Measurements from ENCODE around the gene ACACB. TPM values are rescaled to one million over a fixed set of nuclear protein-coding genes. Genes with fewer than 3 reads are reported as not detected.
"Not testable (repeated sequence)": the region's sequence is repeated elsewhere in the genome, so short reads cannot be mapped to it uniquely, and the experiment has no call there.

The ACACB gene
- total and polyA plus RNA-seq, 2 donors (not counting 3 experiments of a cell fraction or from before 2014, with no cell fraction given), result 1.3 to 5.7 TPM

- DNase-seq (ENCODE audit: low read depth, low spot score) (peak; percentile 15), FAIRE-seq (no peak)
- no TSS peak for BruUV-seq (replicated peaks)
- no peaks in the 10 kb centered on the region for H3K9me3 ChIP-seq (replicated peaks; ENCODE audit: control insufficient read depth, insufficient read depth, low read length)
- ChIA-PET POLR2A (no interaction called here), CTCF (no interaction called here)
- no peaks in the 10 kb centered on the region for H3K79me2 ChIP-seq (ENCODE audit: control insufficient read depth, insufficient read depth, low read length)
- no peaks in the 10 kb centered on the region for H3K9me1 ChIP-seq (replicated peaks; ENCODE audit: control insufficient read depth, extremely low read depth, insufficient read depth, low read length)
- no peak overlapping the region for H2AFZ ChIP-seq (ENCODE audit: low read depth, low read length)
- no peaks in the 10 kb centered on the region for H3K36me3 ChIP-seq (ENCODE audit: control insufficient read depth in 2 of 2, extremely low read depth in 1 of 2, insufficient read depth in 2 of 2, low read length in 2 of 2)
- no peaks in the 10 kb centered on the region for H4K20me1 ChIP-seq (replicated peaks; ENCODE audit: control insufficient read depth, extremely low read depth, insufficient read depth, low read length)
- H3K9ac ChIP-seq (replicated peaks; ENCODE audit: extremely low read depth, insufficient read depth, low read length), result no peak overlapping the region
- H3K4me2 ChIP-seq (ENCODE audit: insufficient read depth, low read length), result no peak overlapping the region
- dilution Hi-C loops (cut with MboI; ENCODE audit: extremely low pct_ligation_motif_present, low sequenced_read_pairs), result no loop called here
- H3K27ac ChIP-seq (ENCODE audit: insufficient read depth, low read depth, low read length), result no peak overlapping the region
- intact Hi-C loops (cut with micrococcal nuclease), result no loop called here
- H3K27me3 ChIP-seq (ENCODE audit: control insufficient read depth in 2 of 2, insufficient read depth in 2 of 2, low read length in 2 of 2), result no peaks in the 10 kb centered on the region
- TF ChIP-seq FOS (IDR thresholded peaks at IDR 0.05; ENCODE audit: borderline replicate concordance, insufficient read depth, low read length) (no peak), MAX (IDR thresholded peaks at IDR 0.05; ENCODE audit: insufficient read depth, insufficient read length) (no peak), JUN (IDR thresholded peaks at IDR 0.05; ENCODE audit: borderline replicate concordance, insufficient read depth, insufficient read length, low read depth) (no peak), EZH2 (IDR thresholded peaks at IDR 0.05; ENCODE audit: borderline replicate concordance, low read depth, low read length, severe bottlenecking) (no peak), POLR2AphosphoS5 (IDR thresholded peaks at IDR 0.05; ENCODE audit: insufficient read depth, low read depth, low read length) (no peak), MYC (IDR thresholded peaks at IDR 0.05; ENCODE audit: low read depth, low read length) (no peak), POLR2A (IDR thresholded peaks at IDR 0.05; ENCODE audit: low read depth, low read length) (no peak), CTCF (IDR thresholded peaks at IDR 0.05; ENCODE audit: extremely low read depth in 1 of 2, insufficient read depth in 1 of 2, low read depth in 1 of 2, low read length in 2 of 2) (no peak), GATA2 (IDR thresholded peaks at IDR 0.05; ENCODE audit: insufficient read depth, insufficient read length, low read depth, low read length) (no peak)
- no peaks in the 10 kb centered on the region for H3K4me1 ChIP-seq (ENCODE audit: control insufficient read depth, extremely low read depth, insufficient read depth, low read length)
- H3K4me3 ChIP-seq (replicated peaks in 1 of 3; ENCODE audit: insufficient read depth in 1 of 3, low read depth in 1 of 3, low read length in 3 of 3), result no peak overlapping the region
Observed at GRCh38 chr12:109170324-109170723, 53.9 kb downstream of the ACACB start.

- H3K79me2 ChIP-seq (ENCODE audit: control insufficient read depth, insufficient read depth, low read length); FAIRE-seq; H3K27ac ChIP-seq (ENCODE audit: insufficient read depth, low read depth, low read length); H3K9ac ChIP-seq (replicated peaks; ENCODE audit: extremely low read depth, insufficient read depth, low read length); H2AFZ ChIP-seq (ENCODE audit: low read depth, low read length); H3K9me3 ChIP-seq (replicated peaks; ENCODE audit: control insufficient read depth, insufficient read depth, low read length); H3K36me3 ChIP-seq (ENCODE audit: control insufficient read depth in 2 of 2, extremely low read depth in 1 of 2, insufficient read depth in 2 of 2, low read length in 2 of 2); dilution Hi-C loops (cut with MboI; ENCODE audit: extremely low pct_ligation_motif_present, low sequenced_read_pairs); H3K4me1 ChIP-seq (ENCODE audit: control insufficient read depth, extremely low read depth, insufficient read depth, low read length); intact Hi-C loops (cut with micrococcal nuclease); H3K27me3 ChIP-seq (ENCODE audit: control insufficient read depth in 2 of 2, insufficient read depth in 2 of 2, low read length in 2 of 2); CTCF ChIA-PET; POLR2A ChIA-PET; BruUV-seq (replicated peaks); H3K4me2 ChIP-seq (ENCODE audit: insufficient read depth, low read length); H4K20me1 ChIP-seq (replicated peaks; ENCODE audit: control insufficient read depth, extremely low read depth, insufficient read depth, low read length); DNase-seq (ENCODE audit: low read depth, low spot score); H3K4me3 ChIP-seq (replicated peaks in 1 of 3; ENCODE audit: insufficient read depth in 1 of 3, low read depth in 1 of 3, low read length in 3 of 3); H3K9me1 ChIP-seq (replicated peaks; ENCODE audit: control insufficient read depth, extremely low read depth, insufficient read depth, low read length): not testable (repeated sequence)
Observed at GRCh38 chr12:109172787-109173186, 56.4 kb downstream of the ACACB start.

All from endothelial cell of umbilical vein (primary cell).